Measurements from ENCODE around the gene WWOX.

DNA sequence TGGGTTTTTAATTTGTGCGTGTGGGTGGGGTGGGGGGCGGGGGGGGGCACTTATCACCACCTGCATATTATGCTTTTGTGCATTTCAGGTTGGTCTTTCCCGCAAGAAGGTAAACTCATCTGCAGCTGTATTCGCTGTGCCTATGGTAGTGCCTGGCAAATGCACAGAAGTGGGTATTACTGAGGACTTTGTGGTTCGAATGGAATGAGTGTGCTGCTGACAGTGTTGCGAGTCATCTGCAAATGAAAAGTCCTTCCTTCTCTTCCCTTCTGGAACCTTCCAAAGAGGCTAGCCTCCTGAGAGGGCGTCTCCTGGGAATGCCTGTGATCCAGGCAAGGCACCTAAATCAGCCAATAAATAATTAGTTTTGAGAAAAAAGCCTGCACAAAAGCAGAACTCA is 968.1 kb downstream of the WWOX start:
- TF ChIP-seq, protein P1, sequence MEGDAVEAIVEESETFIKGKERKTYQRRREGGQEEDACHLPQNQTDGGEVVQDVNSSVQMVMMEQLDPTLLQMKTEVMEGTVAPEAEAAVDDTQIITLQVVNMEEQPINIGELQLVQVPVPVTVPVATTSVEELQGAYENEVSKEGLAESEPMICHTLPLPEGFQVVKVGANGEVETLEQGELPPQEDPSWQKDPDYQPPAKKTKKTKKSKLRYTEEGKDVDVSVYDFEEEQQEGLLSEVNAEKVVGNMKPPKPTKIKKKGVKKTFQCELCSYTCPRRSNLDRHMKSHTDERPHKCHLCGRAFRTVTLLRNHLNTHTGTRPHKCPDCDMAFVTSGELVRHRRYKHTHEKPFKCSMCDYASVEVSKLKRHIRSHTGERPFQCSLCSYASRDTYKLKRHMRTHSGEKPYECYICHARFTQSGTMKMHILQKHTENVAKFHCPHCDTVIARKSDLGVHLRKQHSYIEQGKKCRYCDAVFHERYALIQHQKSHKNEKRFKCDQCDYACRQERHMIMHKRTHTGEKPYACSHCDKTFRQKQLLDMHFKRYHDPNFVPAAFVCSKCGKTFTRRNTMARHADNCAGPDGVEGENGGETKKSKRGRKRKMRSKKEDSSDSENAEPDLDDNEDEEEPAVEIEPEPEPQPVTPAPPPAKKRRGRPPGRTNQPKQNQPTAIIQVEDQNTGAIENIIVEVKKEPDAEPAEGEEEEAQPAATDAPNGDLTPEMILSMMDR (IDR thresholded peaks at IDR 0.05) = no peak
- TF ChIP-seq POLR2A (IDR thresholded peaks at IDR 0.05) = no peak
- no peak for TF ChIP-seq POLR2AphosphoS5 (IDR thresholded peaks at IDR 0.05)
- no peak for TF ChIP-seq EP300 (IDR thresholded peaks at IDR 0.05)
